PFSK-1 (cell line): ENCODE measurements around the gene RSU1.

Experiments
- FOXP2 ChIP-seq: optimal IDR thresholded peaks from 2 replicates; pipeline ENCODE3; 2011; ENCODE audit warnings: borderline replicate concordance, control low read depth, inconsistent platforms; ENCODE audit not compliant: insufficient read depth; ENCODE audit errors: extremely low read length, extremely low read depth
- POLR2AphosphoS5 ChIP-seq: IDR thresholded peaks from 2 replicates; pipeline ENCODE4 v1.6.1; 2012; ENCODE audit warnings: low read depth, mild to moderate bottlenecking, control low read depth, low read length, moderate library complexity
- SIN3A ChIP-seq: IDR thresholded peaks from 2 replicates; pipeline ENCODE4 v1.6.1; 2012; ENCODE audit warnings: mild to moderate bottlenecking, low read length, moderate library complexity, borderline replicate concordance; ENCODE audit not compliant: insufficient read depth
- TAF1 ChIP-seq: IDR thresholded peaks from 2 replicates; pipeline ENCODE4 v1.6.1; 2012; ENCODE audit warnings: low read length, control low read depth, borderline replicate concordance; ENCODE audit not compliant: insufficient read depth
- TF ChIP-seq, protein P1 (sequence below), 2 experiments: IDR thresholded peaks; 2 replicates each; pipeline versions ENCODE4 v1.6.1 to v1.8.0; 2011 to 2012; ENCODE audit warnings: low read depth in 2 of 2, low read length in 2 of 2, control low read depth in 1 of 2, inconsistent platforms in 1 of 2, mild to moderate bottlenecking in 1 of 2, moderate library complexity in 1 of 2; ENCODE audit not compliant: insufficient read depth in 1 of 2

DNA sequence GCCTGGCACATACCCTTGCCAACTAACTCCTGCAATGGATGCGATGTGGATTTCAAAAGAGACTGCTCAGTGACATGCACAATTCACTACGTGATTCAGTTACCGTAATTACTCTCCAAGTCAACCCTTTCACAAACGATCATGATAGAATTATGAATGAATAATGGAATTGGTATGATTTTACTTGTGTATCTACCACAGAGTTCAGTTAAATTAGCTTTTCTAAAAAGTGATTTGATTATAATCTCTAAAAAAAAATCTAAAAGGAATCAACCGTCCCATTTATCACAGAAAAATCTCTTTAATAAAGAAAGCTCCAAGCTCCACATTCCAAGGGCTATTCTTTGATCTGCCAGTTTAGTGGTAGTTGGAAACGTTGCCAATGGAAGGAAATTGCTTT lies 30.4 kb upstream of the RSU1 start:
- TF ChIP-seq TAF1 (no peak), POLR2AphosphoS5 (no peak), SIN3A (no peak), FOXP2 (no peak)
- TF ChIP-seq, protein P1, sequence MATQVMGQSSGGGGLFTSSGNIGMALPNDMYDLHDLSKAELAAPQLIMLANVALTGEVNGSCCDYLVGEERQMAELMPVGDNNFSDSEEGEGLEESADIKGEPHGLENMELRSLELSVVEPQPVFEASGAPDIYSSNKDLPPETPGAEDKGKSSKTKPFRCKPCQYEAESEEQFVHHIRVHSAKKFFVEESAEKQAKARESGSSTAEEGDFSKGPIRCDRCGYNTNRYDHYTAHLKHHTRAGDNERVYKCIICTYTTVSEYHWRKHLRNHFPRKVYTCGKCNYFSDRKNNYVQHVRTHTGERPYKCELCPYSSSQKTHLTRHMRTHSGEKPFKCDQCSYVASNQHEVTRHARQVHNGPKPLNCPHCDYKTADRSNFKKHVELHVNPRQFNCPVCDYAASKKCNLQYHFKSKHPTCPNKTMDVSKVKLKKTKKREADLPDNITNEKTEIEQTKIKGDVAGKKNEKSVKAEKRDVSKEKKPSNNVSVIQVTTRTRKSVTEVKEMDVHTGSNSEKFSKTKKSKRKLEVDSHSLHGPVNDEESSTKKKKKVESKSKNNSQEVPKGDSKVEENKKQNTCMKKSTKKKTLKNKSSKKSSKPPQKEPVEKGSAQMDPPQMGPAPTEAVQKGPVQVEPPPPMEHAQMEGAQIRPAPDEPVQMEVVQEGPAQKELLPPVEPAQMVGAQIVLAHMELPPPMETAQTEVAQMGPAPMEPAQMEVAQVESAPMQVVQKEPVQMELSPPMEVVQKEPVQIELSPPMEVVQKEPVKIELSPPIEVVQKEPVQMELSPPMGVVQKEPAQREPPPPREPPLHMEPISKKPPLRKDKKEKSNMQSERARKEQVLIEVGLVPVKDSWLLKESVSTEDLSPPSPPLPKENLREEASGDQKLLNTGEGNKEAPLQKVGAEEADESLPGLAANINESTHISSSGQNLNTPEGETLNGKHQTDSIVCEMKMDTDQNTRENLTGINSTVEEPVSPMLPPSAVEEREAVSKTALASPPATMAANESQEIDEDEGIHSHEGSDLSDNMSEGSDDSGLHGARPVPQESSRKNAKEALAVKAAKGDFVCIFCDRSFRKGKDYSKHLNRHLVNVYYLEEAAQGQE (IDR thresholded peaks at IDR 0.05; ENCODE audit: insufficient read depth in 1 of 2, low read depth in 2 of 2, low read length in 2 of 2) = no peak
